ENCODE measurements around the gene SCD5.

The SCD5 gene

DNA sequence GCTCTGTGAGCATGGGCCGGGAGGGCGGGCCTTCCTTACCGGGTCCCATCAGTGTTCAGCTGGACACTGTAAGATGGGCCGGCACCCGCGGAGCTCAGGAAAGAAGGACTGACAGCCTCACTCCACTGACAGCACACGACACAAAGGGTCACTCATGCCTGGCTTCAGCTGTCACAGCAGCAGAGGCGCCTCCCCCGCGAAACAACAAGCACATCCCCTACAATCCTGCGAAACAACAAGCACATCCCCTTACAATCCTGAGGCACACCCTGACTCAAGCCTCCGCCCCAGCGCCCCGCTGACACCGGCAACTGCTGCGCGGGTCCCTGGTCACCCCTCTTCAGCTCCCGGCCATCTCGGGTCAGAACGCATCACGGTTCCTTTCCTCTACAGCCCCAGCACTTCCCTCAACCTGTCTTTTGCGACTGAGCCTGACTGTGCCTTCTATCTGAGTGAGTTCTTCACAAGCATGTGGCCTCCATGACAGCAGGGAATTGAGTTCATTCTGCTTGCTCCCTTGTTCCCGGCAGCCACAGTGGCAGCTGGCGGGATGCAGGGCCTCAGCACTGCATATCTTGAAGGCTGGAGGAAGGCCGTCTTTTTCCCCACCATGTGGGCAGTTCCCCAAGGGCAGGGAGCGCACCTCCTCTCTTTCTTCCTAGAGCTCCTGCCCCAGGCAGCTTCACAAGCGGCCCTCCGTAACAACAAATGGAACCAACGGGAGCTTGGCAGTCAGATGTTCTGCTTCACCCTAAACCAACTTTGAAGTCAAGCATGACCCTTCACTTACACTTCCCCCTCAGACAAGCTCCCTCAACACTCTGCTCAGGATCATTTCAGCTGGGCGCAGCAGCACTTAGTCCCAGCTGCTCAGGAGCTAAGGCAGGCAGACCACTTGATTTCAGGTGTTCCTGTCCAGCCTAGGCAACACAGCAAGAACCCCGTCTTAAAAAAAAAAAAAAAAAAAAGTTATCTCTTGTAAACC lies 39.6 kb downstream of the SCD5 start:
- DNase-seq: no peak

DNA sequence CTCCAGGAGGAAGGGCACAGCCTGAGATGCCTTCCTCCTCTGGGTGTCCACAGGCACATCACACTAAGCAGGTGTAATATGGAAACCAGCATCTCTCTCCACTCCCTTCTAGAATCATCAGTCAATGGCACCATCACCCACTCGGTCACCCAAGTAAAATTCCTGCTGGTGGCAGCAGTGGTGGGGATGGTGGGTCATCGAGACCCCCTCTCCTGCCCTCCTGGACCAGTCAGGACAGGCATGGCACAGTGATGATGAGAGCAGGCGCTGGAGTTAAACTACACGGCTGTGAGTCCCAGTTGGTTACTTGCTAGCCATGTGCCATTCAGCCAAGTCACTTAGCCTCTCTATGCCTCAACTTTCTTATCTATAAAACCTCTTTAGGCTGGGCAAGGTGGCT lies 42.5 kb downstream of the SCD5 start:
- no peak for DNase-seq

DNA sequence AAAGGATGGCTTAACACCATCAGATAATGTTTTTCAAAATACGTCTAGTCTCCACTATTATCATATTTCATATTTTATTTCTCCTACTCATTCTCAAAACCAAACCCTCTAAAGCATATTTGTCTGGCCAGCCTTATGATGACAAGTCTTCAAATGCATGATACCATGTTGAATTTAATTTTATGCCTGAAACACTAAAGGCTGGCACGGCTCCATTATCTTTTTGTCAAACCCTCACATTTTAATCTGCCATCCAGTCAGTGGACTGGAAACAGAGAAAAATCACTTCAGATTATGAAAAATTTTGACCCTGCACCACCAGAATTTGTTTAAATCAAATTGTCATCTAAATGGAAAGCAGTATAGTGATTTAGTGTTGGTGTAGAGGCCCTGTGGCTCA lies 42.9 kb downstream of the SCD5 start:
- no peak for DNase-seq

DNA sequence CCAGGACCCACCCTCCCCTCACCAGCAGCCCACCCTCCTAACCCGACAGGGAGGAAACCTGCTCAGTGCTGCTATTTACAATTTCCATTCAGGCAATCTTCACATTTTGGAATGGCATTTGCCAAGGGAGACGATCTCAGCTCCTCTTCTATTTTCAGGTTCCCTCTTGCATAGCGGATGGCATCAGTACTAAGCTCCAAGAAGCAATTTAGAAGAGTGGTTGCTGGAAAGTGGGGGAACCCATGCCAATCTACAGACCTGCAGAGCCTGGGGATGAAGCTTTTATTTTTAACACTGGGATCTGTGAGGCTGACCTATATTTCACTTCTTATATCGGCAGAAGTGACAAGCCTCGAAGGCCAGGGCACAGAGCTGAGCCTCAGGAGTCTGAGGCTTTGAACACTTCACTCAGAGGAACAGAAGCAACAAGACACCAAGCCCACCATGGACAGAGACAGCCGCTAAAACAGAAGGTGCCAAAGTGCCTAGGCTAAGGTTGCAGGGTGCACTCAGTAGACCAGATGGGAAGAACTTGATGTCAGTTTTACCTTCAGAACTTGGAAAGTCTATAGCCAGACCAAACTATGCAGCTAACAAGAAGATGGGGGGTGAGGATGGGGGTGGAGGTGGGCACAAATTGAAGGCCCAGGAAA lies 44.0 kb downstream of the SCD5 start:
- no peak for DNase-seq

DNA sequence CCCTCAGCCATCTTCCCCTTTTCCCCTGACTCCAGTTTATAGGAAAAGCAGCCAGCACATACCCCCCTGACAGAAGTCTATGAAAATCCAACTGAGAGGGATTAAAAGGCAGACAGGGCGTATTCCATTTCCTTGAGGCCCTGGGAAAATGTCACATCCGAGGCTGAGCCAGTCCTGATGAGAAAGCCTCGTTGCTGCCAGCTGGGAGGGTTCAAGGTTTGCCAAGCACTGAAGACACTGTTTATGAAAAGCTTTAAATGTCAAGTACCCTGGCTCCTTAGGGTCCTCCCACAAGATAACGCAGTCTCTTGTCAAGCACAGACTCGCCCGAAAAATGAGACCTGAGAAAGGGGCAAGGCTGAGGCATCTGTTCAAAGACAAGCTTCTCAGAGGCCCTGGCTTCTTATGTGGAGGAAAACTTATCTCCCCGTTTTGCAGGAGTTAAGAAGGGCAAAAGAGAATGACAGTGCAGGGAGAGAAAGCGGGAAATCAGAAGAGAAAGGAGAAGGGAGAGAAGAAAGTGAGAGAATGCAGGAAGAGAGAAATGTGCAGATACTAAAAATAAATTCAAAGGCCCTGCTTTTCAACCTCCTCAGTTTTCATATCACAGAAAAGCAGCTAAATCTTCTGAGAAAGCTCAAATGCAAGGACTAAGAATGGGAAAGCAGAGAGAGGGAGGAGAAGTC lies 44.7 kb downstream of the SCD5 start:
- DNase-seq: no peak

DNA sequence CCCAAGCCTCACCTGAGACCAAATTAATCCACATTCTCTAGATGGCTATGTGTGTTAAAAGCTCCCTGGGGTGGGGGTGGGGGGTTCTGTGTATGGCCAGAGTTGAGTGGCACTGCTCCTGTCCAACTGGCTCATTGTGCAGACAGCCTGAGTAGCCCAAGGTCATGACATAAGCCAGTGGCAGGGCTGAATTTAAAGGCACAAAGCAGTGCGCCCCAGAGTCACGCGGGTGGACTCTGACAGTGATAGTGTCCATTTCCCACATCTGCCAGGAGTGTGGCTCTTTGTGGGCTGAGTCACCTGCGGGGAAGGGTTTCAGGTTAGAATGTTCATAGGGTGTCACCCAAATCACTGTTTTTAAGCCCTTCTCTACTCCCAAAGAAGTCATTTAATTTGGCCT lies 45.4 kb downstream of the SCD5 start:
- DNase-seq: no peak

DNA sequence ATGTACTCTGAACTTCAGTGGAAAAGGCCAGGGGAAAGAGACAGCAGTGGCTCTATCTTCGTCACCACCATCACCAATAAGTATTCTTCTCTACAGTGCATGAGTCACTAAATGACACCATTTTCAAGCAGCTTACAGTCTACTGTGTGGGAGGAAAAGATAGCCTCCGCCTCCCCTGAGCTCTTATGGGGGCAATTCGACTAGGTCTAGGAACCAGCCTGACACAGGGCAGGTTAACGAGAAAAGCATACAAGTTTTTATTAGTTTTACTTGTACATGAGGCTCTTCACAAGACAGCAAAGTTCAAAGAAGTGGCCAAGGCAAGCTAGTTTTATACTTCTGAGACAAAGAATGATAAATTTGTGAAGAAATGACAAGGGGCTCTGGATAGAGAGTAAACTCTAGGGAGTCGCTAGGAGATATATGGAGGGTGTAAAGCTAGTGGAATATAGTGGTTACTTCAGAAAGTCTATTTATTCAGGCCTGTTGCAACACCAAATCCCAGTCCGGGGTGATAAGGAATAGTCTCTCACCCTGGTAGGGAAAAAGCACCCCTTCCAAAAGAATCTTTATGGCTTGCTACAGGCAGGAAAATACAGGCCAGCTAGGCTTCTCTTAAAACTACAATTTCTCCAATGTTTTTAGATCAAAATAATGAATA lies 49.7 kb downstream of the SCD5 start:
- DNase-seq: no peak

DNA sequence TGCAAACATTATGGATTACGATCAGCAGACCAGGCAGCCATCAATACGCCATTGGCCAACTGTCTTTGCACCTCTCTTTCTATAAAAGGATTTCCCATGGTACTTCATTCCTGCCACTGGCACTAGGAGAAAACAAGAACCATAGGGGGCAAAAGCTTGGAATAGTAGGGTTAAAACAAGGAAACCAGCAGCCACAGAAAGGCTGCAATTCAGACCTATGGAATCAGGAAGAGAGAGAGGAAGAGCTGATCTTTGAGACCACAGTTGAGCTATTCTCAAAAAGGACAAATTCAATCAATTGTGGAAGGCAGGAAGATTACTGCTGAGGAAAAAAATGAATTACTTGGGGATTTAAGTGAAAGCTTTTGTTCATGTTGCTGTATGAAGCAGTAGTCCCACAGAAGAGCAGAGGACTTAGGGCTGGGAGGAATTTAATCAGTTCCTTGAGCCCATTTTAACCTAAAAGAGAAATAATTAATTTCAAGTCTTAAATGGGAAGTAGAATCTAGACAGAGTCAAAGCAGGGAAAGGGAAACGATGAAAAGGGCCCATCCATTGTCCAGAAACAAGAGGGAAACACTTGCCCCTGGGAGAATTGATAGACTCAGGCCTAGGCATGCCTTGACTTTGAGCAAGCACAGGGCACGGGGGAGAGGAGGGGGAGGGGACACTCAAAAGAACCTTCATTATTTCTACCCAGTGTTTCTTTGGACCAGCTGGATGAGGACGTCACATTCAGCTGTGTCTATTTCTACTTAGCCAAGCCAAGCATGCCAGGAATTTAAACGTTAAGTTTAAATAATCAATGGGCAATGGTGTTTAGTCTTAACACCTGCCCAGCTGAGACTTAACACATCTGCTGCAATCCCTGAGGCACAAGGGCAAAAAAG lies 50.7 kb downstream of the SCD5 start:
- DNase-seq: no peak

DNA sequence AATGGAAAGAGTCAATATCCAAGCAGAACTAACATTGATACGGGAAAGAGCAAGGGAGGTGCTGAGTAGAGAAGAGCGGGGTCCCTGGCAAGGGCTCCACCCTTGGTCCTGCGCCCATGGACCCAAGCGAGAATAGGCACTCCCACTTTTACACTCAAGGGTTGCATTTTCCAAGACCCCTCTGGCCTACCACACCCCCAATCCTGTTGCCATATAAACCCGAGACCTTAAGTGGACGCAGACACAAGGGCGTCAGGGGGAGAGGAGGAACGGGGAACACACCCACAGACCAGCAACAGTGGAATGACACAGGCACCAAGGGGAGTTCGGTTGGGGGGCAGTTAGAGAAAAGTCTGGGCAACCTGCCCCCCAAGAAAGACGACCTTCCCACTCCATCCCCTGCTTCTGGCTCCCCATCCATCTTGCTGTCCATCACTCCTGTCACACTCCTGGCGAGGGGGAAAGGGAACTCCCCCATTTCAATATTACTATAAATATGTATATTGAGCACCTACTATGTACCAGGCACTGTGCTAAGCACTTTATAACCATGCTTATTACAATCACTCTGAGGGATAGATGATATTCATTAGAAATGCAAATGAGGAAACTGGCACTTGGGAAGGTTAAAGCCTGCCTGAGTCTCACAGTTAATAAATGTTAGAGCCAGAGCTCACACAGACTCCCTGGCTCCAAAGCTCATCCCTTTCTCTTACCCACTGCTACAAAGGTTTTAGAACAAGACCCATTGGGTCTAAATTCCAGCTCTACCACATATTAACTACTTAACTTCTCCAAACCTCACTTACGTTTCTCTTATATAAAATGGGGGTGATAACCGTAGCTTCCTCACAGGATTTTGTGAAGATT lies 51.7 kb downstream of the SCD5 start:
- no peak for DNase-seq

DNA sequence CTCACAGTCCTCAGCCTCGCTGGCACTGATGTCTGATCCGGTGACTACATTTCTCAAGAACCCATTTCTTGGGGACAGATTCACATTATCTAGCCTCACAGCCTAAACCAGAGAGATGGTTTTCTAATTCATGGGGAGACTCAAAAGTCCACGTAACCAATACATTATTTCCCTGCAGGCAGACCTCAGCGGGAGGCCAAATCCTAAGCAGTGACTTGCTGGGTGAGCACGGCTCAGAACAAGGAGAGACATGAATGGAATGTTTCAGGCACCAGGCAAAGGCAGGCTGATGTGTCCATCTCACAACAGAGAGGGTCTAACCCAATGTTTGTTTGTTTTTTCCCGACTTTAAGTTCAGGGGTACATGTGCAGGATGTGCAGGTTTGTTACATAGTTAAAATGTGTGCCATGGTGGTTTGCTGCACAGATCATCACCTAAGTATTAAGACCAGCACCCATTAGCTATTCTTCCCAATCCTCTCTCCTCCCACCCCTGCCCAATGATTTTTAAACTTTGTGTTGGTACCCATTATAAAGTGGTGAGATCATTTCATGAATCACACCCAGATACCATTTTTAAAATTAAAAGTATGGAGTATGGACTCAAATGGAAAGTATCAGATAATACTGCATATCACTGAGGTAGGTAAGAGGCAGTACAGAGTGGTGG lies 53.3 kb downstream of the SCD5 start:
- DNase-seq: no peak

DNA sequence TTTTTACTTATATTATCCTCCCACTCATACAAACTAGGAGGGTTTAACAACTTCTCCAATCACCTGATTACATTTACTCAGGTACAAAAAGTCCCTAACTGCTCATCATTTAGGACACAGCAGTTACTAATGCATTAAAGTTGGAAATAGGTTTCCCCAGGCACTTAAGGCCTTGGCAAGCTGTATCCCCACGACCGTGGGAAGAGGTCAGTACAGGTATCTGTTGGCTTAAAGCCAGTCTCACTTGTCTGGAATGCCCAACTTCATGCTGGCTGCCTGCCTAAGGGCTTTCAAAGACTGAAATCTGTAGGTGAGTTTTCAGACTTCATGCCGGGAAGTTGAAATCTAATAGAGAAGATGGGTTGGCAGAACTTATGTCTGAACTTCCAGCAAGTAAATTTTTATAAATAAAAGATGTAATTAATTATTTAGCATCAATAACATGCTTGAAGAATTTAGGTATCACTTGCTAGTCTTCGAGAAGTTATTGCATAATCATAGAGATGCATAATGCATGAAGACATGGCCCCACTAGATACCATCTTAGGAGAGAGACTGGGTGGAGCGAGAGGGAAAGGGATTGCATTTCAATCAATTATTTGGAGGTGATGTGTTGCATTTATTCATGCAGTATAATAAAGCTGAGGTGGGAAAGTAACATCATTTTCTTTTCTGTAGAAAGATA lies 54.2 kb downstream of the SCD5 start:
- DNase-seq: no peak

DNA sequence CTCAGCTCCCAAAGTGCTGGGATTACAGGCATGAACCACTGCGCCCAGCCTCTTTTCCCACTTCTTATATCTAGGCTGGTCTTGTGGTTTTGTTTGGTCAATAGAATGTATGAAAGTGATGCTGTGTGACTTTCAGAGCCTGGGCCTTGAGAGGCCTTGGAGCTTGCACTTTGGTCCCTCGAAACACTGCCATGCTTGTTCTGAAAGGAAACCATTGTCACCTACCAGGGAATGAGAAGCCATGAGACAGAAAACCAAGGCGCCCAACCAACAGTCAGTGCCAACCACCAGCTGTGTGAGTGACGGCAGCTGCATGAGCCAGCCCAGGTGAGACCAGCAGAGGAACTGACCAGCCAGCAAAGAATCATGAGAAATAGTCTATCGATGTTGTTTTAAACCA lies 57.4 kb downstream of the SCD5 start:
- DNase-seq: no peak

DNA sequence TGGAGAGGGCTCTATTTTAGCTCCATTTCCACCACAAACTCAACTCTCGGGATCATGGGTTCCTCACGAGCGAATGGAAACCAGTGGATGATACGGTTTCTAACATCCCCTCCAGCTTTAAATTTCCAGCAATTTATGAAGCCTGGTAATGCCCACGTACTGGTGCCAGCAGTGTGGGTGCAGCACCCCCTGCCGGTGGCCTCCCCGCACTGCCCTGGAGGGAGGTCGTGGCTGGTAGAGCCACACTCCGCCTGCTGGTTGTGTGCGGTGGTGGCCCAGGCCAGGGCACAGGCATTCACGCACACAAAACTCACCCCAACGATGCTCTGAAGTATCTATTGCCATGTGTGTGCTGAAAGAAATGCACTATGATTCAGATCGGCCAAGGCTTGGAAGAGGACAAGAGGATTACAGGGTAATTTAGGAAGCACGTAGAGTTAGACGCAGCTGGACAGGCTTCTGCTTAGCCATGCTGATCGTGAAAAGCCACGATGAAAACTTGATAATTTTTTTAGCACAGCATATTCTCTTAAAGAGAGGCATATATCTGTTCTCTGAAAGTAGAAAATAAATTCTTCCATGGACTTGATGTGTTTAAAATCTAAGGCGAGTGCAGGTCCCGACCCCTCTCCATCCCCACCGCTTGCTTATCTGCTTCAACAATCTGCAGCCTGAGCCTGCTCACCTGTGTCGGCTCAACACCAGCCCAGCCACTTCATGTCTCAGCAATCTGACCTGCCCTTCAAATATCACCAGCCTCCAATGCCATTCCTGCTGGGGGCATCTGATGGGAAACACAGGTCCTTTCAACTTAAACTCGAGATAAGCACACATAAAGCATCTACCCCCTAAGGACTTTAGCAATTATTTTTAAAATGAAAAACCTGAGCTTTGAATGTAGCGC lies 59.1 kb downstream of the SCD5 start:
- DNase-seq: peak; percentile 7 to 70 (median 25)

DNA sequence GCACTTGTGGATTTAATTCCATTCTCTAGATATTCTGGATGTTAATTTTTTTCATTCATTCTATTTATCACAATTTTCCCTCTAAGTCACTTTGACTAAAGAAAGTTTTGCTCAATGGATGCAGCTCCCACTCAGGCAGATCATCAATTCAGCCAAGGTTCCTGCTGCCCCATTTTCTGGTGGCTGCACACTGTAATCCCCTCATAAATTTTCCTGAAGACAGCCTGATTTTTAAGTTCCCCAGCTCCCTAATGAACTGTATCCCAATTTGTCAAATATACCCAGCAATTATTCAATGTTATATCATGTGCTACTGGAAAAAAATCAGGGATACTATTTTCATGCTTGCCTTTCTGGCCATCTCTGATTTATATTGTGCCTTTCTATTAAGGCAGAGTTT lies 61.2 kb downstream of the SCD5 start:
- no peak for DNase-seq

DNA sequence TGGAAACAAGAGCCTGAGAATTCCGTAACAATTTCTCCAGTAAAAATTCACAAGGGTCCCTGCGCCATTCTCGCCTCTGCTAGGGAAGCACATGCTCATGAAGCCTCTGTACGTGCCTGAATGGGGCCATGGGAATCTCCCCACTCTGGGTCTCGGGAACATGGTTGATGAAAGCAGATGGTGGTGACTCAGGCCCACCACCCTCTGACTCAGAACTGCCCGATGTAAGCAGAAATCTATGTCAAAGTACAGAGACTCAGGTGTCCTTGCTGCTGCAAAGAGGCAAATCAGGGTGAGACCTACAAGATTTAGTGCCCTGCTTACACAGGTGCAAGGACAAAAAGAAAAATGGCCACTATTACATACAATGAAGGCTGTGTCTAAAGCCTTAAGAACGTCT lies 65.0 kb downstream of the SCD5 start:
- no peak for DNase-seq

DNA sequence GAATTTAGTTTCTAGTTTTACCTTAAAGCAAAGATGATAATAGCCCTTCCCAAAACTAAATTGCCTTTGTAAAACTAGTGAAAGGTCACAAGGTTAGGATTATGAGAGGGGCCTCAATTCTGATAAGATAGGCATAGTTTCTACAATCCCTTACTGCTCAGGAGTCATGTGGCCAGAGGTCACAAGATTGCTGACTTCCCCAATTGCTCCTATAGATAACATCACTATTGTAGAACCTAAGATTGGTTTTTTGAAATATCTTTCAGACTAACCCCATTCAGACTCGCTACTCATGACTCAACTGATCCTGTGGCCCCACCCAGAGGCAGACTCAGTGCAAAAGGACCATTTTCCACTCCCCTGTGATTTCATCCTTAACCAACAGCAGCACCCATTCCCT lies 70.3 kb downstream of the SCD5 start:
- DNase-seq: no peak

DNA sequence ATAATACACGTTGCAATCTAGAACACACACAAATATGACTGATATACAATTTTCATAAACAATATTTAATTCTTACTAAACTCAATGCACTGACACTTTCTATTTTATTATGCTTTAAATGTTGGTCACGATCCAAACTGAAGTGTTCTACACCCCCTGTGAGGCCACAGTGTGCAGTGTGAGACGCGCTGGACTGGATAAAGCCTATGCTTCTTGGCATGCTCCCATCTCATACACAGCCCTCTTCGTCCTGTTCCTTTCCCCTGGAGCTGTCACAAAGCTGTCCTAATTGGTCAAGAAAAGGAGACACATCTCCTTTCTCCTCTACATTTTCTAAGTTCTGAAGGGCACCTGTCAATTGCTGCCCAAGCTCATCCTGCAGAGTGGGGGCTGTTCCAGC lies 72.0 kb downstream of the SCD5 start:
- no peak for DNase-seq

DNA sequence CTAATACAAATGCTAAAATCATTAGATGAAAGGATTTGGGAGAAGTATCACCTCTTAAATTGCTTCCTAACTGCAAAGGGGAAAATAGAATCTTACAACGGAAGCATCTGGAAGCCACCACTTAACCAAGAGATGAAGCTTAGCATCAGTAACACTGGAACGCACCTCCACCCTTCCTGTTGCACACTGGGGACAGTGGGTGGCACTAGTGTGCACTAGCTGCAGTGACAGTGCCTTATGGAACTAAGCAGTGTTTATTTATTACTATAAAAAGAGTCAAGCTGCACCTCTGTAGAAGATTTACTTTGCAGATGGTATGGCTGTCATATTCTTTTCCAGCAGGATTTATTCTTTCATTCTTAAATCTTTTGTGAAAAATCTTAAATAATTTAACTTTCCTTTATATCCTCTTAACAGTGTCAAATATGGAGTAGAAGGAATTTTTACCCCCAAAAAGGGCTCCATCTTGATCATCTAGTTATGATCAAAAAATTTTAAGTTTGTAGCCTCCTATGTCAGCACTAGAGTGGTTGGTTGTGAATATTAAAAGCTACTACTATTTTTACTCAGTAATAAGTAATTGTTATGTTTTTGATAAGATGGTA lies 76.7 kb downstream of the SCD5 start:
- peak in 1 of 5 experiments; percentile 28 for DNase-seq
